Activated T-helper 1 cell treated with anti-CD3 and anti-CD28 coated beads, Interleukin-2, amount 50 U/mL, for 16 hours (primary cell): ENCODE results near the gene L3MBTL2.

Experiments
- DNase-seq, 2 donors: peaks; one replicate each; pipeline ENCODE4 v3.0.0-alpha.2; 2020; ENCODE audit warnings: low read depth in 1 of 2, low spot score in 1 of 2

L3MBTL2 gene

GRCh38 chr22:41206719-41207118 lies 1.6 kb downstream of the L3MBTL2 start:
- no peak for DNase-seq

- DNase-seq = no peak
Observed at GRCh38 chr22:41215409-41215808, 10.3 kb downstream of the L3MBTL2 start.

GRCh38 chr22:41215926-41216325 lies 10.8 kb downstream of the L3MBTL2 start:
- DNase-seq = no peak

DNA sequence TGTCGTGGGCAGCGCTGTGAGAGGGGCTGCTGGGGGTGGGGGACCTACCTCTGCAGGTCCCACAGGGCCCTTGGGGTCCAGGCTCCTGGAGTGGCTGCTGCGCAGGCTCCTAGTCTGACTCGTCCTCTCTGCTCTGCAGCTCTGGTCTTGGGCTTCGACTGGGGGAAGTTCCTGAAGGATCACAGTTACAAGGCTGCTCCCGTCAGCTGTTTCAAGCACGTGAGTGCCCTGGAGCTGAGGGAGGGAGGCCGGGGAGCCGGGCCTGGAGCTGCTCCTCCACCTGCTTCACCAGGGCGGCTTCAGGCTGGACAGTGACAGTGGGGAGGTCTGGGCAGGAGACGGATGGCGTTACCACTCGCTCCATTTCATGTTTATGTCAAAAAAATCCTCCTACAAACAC lies 11.9 kb downstream of the L3MBTL2 start:
- DNase-seq = no peak

GRCh38 chr22:41217553-41218157 lies 12.5 kb downstream of the L3MBTL2 start:
- no peak for DNase-seq

GRCh38 chr22:41222846-41223507 lies 17.9 kb downstream of the L3MBTL2 start:
- no peak for DNase-seq

DNA sequence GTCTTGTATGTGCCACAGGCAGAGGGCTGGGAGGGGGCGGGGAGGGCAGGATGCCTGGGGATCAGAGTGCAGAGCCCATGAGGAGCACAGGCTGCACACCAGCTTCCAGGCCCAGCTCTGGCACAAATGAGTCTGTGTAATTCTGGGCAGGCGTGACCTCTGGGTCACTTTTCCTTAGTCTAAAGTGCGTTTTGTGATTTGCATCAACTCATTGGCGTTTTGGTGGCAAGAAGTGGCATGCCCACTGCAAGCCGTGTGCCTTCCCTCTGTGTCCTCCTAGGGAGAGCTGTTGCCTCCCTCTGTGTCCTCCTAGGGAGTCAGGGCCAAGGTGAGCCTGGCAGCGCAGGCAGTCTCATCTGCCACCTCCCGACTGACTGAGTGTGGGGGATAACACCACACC lies 18.4 kb downstream of the L3MBTL2 start:
- no peak for DNase-seq

DNA sequence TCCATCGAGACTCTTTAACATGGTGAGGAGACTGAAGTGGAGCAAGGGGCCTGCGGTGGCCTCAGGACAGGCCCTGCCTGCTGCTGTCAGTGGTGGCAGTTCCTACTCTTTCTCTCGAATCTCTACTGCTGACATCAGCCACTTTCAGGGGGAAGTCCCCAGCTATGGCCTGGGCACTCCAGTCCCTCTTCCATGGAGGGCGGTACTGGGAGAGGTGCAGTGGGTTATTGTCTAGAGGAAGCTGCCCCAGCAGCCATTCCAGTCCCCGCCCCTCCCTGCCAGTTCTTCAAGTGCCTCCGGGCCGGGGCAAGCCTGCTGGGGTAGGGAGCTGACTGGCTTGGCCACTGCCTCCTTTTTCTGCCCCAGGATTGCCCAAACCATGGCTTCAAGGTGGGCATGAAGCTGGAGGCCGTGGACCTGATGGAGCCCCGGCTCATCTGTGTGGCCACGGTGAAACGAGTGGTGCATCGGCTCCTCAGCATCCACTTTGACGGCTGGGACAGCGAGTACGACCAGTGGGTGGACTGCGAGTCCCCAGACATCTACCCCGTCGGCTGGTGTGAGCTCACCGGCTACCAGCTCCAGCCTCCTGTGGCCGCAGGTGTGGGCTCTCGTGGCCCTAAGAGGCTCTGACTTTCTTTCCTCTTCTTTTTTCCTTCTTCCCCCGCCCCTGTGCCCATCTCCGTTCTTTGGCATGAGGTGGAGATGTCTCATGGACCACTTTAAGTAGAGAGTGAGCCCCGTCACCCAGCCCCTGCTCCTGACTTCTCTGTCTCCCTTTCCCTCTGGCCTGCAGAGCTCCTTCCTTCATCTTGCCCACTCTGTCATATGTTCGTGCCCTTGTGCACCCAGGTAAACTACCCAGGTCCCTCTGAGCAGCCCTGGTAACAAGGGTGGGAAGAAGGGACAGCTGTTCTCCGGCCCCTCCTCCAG lies 21.9 kb downstream of the L3MBTL2 start:
- DNase-seq = no peak

GRCh38 chr22:41229215-41229614 lies 24.1 kb downstream of the L3MBTL2 start:
- DNase-seq = no peak

DNA sequence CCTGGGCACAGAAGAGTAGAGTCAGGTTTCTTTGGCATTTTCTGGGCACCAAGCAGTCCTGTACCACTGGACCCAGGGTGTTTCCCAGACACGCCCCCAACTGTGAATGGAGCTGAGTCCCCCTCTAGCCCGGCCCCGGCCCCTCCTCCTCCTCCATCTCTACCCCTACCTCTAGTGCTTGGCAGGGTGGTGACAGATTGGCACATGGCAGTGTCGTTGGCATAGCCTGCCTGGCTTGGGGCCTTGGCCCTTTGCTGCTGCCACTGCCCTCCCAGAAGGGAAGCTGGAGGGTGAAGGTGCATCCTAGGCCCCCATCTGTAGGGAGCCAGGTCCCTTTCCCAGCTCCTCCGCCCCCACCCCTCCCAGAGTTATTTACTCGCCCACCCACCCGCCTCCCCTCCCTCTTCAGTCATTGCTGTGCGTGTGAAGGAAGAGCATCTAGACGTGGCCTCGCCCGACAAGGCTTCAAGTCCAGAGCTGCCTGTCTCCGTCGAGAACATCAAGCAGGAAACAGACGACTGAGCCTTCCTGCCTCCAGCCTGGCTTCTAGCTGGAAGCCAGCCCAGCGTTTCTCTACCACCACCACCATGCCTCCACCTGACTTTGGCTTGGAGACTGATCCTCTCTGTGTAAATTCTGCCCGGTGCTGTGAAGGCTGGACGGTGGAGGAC lies 24.8 kb downstream of the L3MBTL2 start:
- no peak for DNase-seq

- no peak for DNase-seq
Observed at GRCh38 chr22:41230401-41230785, 25.3 kb downstream of the L3MBTL2 start.

DNA sequence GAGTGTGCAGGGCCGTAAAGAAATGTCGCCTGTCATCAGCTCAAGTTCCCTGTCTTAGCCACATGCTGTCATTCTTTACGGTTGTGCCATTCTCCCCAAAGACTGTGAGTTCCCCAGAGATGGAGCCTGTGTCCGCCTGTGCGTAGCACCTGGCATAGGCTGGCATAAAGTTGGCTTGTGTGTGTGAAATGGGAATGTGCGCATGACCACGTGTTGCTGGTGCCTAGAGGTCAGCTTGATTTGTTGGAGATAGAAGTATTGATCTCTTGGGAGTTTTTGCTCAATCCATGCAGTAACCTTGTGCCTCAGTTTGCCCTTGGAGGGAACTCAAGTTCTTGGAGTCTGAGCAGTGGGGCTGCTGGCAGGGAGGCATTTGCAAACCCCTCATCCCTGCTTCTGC lies 26.3 kb downstream of the L3MBTL2 start:
- no peak for DNase-seq

DNA sequence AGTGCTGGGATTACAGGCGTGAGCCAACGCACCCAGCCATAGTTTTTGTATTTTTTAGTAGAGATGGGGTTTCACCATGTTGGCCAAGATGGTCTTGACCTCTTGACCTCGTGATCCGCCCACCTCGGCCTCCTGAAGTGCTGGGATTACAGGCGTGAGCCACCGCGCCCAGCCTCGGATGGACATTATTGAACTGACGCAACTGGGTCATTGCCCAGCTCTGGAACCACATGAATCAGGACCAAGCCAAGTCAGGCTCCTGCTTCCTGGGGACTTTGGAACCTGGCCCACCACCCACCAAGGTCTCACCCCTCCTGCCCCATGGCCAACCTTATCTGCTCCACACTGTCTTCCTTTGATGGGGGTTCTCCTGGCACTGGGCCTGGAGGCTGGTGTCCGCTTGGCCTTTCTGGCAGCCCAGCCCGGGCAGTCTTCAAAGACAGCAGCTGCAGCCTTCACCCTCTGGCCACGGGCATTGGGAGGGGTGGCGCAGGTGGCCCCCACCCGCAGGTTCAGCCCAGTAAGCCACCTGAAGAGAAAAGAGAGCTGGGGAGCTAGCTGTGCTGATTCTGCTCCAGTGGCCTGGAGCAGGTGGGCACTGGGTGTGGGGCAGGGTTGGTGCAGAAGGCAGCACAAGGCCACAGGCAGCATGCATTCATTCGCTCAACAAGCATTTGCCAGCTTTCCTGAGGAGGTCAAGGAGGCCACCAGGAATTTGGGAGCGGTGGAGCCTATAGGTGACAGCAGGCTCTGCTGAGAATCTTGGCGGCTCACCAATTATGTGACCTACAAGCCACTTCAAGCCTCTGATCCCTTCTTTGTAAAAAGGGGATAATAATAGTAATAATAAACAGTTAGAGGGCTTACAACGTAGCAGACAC lies 29.9 kb downstream of the L3MBTL2 start:
- DNase-seq = no peak

DNA sequence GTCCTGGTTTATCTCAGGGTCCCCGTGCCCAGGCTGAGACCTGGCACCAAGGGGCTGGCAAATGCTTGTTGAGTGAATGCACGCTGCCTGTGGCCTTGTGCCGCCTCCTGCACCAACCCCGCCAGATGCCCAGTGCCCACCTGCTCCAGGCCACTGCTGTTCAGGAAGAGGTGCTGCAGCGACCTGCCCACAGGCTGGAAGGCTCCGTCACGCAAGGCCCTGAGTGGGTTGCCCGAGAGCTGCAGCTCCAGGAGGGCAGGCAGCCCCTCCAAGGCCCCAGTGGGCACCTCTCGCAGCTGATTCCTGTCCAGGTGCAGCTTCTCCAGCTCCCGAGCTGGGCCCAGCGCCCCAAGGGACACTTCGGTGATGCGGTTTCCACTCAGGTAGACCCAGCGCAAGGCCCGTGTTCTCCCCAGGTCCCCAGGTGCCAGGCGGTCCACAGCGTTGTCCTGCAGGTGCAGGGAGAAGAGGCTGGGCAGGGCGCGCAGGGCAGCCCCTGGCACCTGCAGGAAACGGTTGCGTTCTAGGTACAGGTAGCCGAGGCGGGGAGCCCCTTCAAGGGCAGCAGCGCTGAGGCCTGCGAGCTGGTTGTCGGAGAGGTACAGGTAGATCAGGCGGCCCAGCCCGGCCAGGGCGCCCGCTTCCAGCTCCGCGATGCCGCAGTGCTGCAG lies 32.1 kb downstream of the L3MBTL2 start:
- DNase-seq = no peak

GRCh38 chr22:41237707-41238569 lies 32.8 kb downstream of the L3MBTL2 start:
- DNase-seq = peak; percentile 67 to 73

GRCh38 chr22:41238570-41239442 lies 33.7 kb downstream of the L3MBTL2 start:
- DNase-seq = no peak

DNA sequence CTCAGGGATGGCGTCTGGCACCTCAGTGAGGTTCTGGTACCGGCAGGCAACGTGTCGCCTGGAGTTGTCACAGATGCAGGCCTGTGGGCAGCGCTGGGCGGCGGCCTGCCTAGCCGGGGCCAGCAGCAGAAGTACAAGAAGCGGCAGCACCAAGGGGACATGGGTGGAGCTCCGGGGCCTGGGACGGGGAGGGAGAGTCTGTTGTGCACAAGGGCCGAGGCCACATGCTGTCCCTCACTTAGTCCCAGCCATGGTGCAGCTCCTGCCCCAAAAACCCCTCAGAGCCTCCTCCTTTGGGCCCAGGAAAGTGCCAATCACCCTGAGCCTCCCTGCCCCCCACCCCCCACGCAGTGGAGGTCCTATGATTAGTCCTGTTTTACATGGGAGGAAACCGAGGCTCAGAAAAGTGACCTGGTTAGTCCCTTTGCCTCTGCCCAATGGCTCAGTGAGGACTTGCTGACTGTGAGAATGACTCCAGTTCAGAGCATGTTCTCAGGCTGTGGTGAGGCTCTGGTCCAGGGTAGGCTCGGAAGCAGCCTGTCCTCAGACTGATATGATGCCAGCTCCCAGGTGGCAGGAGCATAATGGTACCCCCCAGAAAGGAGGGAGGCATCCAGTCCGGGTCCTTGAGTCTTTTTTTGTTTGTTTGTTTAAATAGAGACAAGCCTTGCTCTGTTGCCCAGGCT lies 34.5 kb downstream of the L3MBTL2 start:
- DNase-seq = no peak
